ENCODE results near the gene RAF1. TPM values are rescaled to one million over a fixed set of nuclear protein-coding genes. Genes with fewer than 3 reads are reported as not detected.
"Not testable (repeated sequence)": the region's sequence is repeated elsewhere in the genome, so short reads cannot be mapped to it uniquely, and the experiment has no call there.

The RAF1 gene
- total RNA-seq, 1 donor from 2014 or later = 92.1 TPM

GRCh38 chr3:12561397-12561796 lies 102.5 kb downstream of the RAF1 start:
- no peak for DNase-seq (ENCODE audit: low spot score)

- no peak for DNase-seq (ENCODE audit: low spot score)
These were observed 103.3 kb downstream of the RAF1 start for GRCh38 chr3:12560505-12561190.

GRCh38 chr3:12559520-12559919 lies 104.4 kb downstream of the RAF1 start:
- DNase-seq (ENCODE audit: low spot score) = no peak

GRCh38 chr3:12558706-12559105 lies 105.2 kb downstream of the RAF1 start:
- no peak for DNase-seq (ENCODE audit: low spot score)

GRCh38 chr3:12557473-12558100 lies 106.3 kb downstream of the RAF1 start:
- DNase-seq (ENCODE audit: low spot score) = no peak

GRCh38 chr3:12556690-12557472 lies 107.0 kb downstream of the RAF1 start, which contains the start of gene MKRN2:
Gene MKRN2, plus strand, starts transcription at chr3:12557087. Its CDS starts 64 bp downstream, at chr3:12557151.
- peak; percentile 97 for DNase-seq (ENCODE audit: low spot score)

DNA sequence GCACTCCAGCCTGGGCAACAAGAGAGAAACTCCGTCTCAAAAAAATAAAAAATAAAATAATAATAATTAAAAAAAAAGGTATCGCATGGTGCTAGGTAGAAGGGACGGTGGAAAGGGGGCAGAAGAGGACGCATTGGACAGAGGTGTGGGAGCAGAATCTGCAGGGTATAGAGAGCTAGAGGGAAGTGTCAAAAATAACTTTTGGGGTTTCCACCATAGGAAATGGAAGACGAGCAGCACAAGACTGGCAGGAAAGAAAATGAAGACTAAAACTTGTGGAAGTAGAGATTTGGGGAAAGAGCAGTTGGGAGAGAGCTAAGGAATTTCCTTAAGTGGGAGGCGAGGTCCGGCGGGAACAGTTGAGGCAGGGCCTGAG lies 107.6 kb downstream of the RAF1 start:
- DNase-seq (ENCODE audit: low spot score) = no peak

GRCh38 chr3:12553921-12554391 lies 110.0 kb downstream of the RAF1 start:
- no peak for DNase-seq (ENCODE audit: low spot score)

DNA sequence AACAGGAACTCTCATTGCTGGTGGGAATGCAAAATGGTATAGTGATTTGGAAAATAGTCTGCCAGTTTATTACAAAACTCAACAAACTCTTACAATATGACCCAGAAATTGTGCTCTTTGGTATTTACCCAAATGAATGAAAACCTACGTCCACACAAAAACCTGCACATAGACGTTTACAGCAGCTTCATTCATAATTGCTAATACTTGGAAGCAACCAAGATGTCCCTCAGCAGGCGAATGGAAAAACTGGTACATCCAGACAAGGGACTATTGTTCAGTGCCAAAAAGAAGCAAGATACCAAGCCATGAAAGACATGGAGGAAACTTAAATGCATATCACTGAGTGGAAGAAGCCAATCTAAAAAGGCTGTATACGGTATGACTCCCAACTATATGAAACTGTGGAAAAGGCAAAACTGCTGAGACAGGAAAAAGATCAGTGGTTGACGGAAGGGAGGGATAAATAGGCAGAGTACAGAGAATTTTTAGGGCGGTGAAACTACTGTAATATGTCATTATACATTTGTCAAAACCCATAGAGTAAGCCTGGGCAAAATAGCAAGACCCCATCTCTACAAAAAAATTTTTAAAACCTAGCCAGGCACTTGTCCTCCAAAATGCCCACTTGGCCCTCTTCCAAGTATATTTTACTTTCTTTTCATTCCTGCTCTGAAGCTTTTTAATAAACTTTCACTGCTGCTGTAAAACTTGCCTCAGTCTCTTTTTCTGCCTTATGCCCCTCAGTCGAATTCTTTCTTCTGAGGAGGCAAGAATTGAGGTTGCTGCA lies 113.8 kb downstream of the RAF1 start:
- DNase-seq (ENCODE audit: low spot score) = no peak

DNA sequence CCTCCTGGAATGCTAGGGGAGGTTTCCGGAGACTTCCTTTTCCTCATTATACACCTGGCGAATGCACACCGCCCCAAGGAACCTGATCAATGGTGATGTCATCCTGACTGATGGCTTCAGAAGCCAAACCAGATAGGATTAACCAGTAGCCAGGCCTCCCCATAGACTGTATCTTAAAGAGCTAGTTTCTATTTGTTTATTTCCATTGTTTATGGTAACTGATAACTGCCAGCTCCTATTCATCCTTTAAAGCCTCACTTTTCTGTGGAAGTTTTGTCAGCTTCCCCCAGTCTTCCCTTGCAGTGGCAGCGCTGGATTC lies 118.5 kb downstream of the RAF1 start, which contains the start of gene MKRN2OS:
Gene MKRN2OS, minus strand, starts transcription at position 27 of the 319 bp plus-strand sequence. CDS start 35 bp downstream, outside the sequence.
- no peak for DNase-seq (ENCODE audit: low spot score)

DNA sequence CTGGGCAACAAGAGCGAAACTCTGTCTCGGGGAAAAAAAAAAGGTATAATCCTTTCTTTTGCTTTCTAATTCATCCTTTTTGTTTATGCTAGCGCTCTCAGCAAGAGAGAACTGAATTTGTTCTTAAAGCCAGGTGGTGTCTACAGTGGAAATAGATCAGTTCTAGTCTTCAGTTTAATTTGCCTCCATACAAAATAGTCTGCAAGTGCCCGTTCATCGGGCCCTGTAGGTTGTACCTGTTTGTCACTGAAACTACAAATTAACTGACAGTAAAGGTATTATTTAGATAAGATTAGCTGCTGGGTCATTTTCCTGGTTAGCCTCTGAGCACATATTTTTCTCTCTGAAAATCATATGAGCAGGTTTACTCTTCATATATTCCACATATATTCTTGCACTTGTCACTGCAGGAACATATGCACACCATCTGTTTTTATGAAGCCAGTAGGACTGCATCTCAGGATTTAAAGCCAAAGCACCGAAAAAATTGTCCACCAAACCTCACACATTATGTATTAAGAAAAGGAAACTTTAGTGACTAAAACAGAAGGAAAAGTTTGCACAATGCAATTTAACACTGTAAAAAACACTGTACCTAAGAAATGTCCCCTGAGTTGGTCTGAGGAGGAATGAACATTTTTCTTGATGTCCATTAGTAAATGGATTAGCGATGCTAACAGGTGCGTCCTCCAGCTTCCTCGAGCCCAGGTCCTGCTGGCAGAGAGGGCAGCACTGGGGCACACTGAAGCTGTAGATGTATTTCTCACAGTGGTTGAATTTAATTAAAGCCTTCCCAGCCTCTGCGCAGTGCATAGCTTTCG lies 119.1 kb downstream of the RAF1 start:
- no peak for DNase-seq (ENCODE audit: low spot score)

- DNase-seq (ENCODE audit: low spot score) = not testable (repeated sequence)
These were observed 120.4 kb downstream of the RAF1 start for GRCh38 chr3:12543497-12543896.

- DNase-seq (ENCODE audit: low spot score) = no peak
These were observed 122.3 kb downstream of the RAF1 start for GRCh38 chr3:12541625-12542024.

GRCh38 chr3:12536423-12536822 lies 127.5 kb downstream of the RAF1 start:
- no peak for DNase-seq (ENCODE audit: low spot score)

Other genes with a start within 250 kb of the RAF1 start
- 24.9 TPM for gene TSEN2, start 179.6 kb downstream of the RAF1 start, total RNA-seq
- not detected for gene MKRN2OS, start 118.6 kb downstream of the RAF1 start, total RNA-seq
- 26.6 TPM for gene MKRN2, start 107.0 kb downstream of the RAF1 start, total RNA-seq
- gene TMEM40, start 95.1 kb upstream of the RAF1 start, total RNA-seq = not detected
- 1.7 TPM for gene CAND2, start 132.6 kb upstream of the RAF1 start, total RNA-seq
- 1,520 TPM for gene RPL32, start 177.4 kb upstream of the RAF1 start, total RNA-seq